Astrocyte of the spinal cord (primary cell): ENCODE data around the gene WDR77.

Experiments used
- DNase-seq: peaks from one replicate; pipeline ENCODE4 v3.0.0; 2011; ENCODE audit warnings: low read depth, low spot score
- H3K4me3 ChIP-seq: 2 replicates; pipeline ENCODE4 v1.5.1; 2011; ENCODE audit warnings: low read depth, mild to moderate bottlenecking, low read length, moderate library complexity
- in situ Hi-C: cut with HindIII; loops from 2 replicates; pipeline ENCODE4 v1.10.0; 2017; ENCODE audit warnings: low sequenced_read_pairs
- TF ChIP-seq, protein P1 (sequence below): IDR thresholded peaks from 2 replicates; pipeline ENCODE4 v1.5.1; 2012; ENCODE audit warnings: low read depth, mild to moderate bottlenecking, low read length, inconsistent platforms

The WDR77 gene

DNA sequence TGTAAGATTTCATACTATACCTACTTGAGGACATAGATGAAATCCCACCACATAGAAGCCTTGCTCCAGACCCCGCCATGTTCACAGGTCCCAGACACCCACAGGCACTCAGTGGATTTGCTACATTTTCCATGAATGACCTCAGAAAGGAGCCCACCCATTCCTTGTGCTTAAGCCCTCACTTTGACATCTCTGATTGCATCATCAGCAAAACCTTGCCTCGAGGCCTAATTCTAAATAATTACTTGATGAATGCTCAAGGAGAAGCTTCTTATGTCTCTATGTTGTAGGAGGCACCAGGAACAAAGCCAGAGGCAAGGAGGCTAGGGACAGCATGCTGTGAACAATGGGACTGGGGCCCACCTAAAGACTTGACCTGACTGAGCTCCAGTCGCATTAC is 33.6 kb downstream of the WDR77 start:
- TF ChIP-seq, protein P1, sequence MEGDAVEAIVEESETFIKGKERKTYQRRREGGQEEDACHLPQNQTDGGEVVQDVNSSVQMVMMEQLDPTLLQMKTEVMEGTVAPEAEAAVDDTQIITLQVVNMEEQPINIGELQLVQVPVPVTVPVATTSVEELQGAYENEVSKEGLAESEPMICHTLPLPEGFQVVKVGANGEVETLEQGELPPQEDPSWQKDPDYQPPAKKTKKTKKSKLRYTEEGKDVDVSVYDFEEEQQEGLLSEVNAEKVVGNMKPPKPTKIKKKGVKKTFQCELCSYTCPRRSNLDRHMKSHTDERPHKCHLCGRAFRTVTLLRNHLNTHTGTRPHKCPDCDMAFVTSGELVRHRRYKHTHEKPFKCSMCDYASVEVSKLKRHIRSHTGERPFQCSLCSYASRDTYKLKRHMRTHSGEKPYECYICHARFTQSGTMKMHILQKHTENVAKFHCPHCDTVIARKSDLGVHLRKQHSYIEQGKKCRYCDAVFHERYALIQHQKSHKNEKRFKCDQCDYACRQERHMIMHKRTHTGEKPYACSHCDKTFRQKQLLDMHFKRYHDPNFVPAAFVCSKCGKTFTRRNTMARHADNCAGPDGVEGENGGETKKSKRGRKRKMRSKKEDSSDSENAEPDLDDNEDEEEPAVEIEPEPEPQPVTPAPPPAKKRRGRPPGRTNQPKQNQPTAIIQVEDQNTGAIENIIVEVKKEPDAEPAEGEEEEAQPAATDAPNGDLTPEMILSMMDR: no peak
- in situ Hi-C loops: no loop called here
- DNase-seq: no peak
- H3K4me3 ChIP-seq: no peak overlapping the region

- TF ChIP-seq, protein P1: no peak
- H3K4me3 ChIP-seq: no peak overlapping the region
- in situ Hi-C loops: no loop called here
- DNase-seq: no peak
These were observed 34.3 kb downstream of the WDR77 start for GRCh38 chr1:111414756-111415155.

- in situ Hi-C loops: no loop called here
- TF ChIP-seq, protein P1: no peak
- DNase-seq: no peak
- H3K4me3 ChIP-seq: no peak overlapping the region
These were observed 36.2 kb downstream of the WDR77 start for GRCh38 chr1:111412839-111413238.

- in situ Hi-C loops: no loop called here
These were observed 41.8 kb downstream of the WDR77 start for GRCh38 chr1:111407301-111407700.

DNA sequence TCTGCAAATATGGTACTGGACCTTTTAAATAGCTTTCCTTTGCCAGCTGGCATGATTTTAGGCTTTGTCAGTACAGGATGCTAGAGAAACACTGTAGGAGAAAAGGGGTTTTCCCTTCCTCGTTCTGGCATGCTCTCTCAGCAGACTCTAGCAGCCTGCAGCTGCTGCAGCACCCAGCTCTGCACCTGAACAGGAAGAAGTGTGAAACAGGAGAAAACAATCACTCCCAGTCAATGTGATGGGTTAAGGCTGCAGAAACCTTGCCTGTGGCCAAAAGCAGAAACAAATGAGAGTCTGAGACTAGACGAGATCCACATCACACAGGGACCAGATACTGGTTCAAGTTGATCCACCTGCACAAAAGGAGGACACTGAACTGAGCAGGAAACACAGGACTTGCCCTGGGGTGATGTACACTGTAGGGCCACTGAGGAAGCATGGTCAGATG is 42.7 kb downstream of the WDR77 start:
- no peak for DNase-seq
- TF ChIP-seq, protein P1: no peak
- in situ Hi-C loops: no loop called here
- H3K4me3 ChIP-seq: no peak overlapping the region

More at GRCh38 chr1:111407301-111407700, 41.8 kb downstream of the WDR77 start:
- DNase-seq: no peak
- TF ChIP-seq, protein P1: no peak
- no peak overlapping the region for H3K4me3 ChIP-seq

DNA sequence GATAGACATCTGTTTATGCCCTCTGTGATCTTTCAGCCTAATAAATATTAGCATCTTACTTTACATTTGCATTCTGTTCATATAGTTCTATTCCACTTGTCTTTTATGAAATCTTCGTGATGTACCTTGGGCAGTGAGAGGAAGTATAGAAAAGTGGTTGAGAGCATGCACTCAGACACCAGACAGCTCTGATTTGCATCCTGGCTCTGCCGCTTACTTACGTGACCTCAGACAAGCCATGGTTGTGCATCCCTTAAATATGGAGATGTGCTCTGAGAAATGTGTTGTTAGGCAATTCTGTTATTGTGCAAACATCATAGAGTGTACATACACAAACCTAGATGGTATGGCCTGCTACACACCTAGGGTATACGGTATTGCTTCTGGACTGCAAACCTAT is 44.5 kb downstream of the WDR77 start:
- TF ChIP-seq, protein P1: no peak
- in situ Hi-C loops: no loop called here
- no peak overlapping the region for H3K4me3 ChIP-seq
- no peak for DNase-seq

DNA sequence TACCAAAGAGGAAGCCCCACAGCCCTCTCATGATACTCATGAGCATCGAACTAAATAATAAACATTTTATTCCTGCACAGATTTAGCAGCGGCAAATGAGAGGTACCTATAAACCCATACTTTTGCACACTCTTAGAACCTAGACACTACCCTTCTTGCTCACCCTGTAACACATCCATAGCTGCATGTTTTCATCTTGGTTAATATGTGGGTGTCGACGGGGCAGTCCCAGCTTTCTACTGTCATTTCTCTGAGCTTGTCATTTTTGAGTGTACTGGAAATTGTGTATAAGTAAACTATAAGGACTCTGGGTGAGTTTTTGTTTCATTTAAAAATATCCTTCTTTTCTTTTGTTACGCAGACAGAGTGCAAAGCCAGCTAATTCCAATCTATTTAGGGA is 47.0 kb downstream of the WDR77 start:
- no peak overlapping the region for H3K4me3 ChIP-seq
- TF ChIP-seq, protein P1: no peak
- DNase-seq: no peak
- in situ Hi-C loops: no loop called here
